Thyroid gland (tissue), 4 donors: ENCODE results near the gene PDE4B. TPM values are rescaled to one million over a fixed set of nuclear protein-coding genes. Genes with fewer than 3 reads are reported as not detected.
A peak's percentile ranks its signal among the peaks of the same experiment; 100 is the strongest.

ENCODE experiments used
- DNase-seq, 2 donors: peaks; one replicate each; pipeline ENCODE4 v3.0.0-alpha.2; 2019
- H3K27ac ChIP-seq, 3 donors: fragments of 200-600 bp; sonication (generic); 1 replicate in 2 of 3; 2 replicates in 1 of 3; pipeline ENCODE4 v1.5.1; 2016 to 2019; ENCODE audit warnings: mild to moderate bottlenecking in 1 of 3, moderate library complexity in 1 of 3
- H3K27me3 ChIP-seq: fragments of 200-600 bp; sonication (generic); one replicate; pipeline ENCODE4 v1.5.1; 2019
- H3K36me3 ChIP-seq, 2 donors: fragments of 200-600 bp; sonication (generic); one replicate each; pipeline ENCODE4 v1.5.1; 2016 to 2019
- H3K4me1 ChIP-seq, 2 donors: fragments of 200-600 bp; sonication (generic); one replicate each; pipeline ENCODE4 v1.5.1; 2017 to 2019
- H3K4me3 ChIP-seq, 3 donors: fragments of 200-600 bp; sonication (generic); replicated peaks in 1 of 3; 1 replicate in 2 of 3; 2 replicates in 1 of 3; pipeline ENCODE4 v1.5.1; 2016; ENCODE audit warnings: mild to moderate bottlenecking in 1 of 3
- H3K9me3 ChIP-seq: fragments of 200-600 bp; sonication (generic); one replicate; pipeline ENCODE4 v1.5.1; 2017
- POLR2A ChIP-seq, 2 donors: fragments of 450-650 bp; IDR thresholded peaks; one replicate each; pipeline ENCODE4 v1.6.1; 2017; ENCODE audit warnings: antibody characterized with exemption in 2 of 2, mild to moderate bottlenecking in 2 of 2, moderate library complexity in 1 of 2
- WGBS, 2 donors: methylation state at CpG; one replicate each; pipeline ENCODE4 v1.1.5; 2017; 5-methylcytosine and 5-hydroxymethylcytosine counted together
- intact Hi-C: fragments of 100-400 bp; cut with DNase I; formaldehyde crosslinking; loops from one replicate; pipeline ENCODE4 v1.15.1; 2023
- total RNA-seq, 4 donors: library from RNA; depleted of rRNA; stranded (reverse); fragments of >200 nt; gene quantifications; one replicate each; pipeline ENCODE4 v1.2.3, GENCODE V29; 2016
- TF ChIP-seq, protein P1 (sequence below), 6 experiments: fragments of 200-600 bp in 3 of 6; fragments of 450-650 bp in 3 of 6; sonication (generic) in 3 of 6; IDR thresholded peaks; one replicate each; pipeline ENCODE4 v1.5.1; 2016 to 2019; ENCODE audit warnings: antibody characterized with exemption in 6 of 6, mild to moderate bottlenecking in 2 of 6, inconsistent platforms in 1 of 6, moderate library complexity in 1 of 6

PDE4B gene
- total RNA-seq, 4 donors from 2014 or later: 9.6 to 21.3 (median 15.0) TPM

DNA sequence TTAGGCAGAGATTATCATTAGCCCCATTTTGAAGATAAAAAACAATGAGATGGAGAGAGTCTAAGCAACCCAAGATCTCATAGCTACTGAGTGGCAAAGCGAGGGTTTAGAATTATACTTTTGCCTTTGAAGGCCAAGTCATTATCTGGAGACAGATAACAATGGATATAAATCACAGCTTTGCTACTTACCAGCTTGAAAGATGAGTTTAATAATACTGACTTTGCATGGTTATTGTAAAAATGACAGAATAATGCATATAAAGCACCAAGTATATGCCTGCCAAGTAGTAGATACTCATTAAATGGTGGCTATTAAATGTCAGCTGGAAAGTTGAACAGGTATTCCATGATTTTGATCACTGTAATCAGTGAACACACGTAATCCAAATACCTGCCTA lies 499.6 kb downstream of the PDE4B start:
- Histone ChIP-seq H3K27ac (peak overlapping the region in 2 of 3 donors; percentile 60 to 70), H3K4me1 (peaks cover 14 to 33% of the 10 kb centered on the region in 2 donors), H3K27me3 (no peaks in the 10 kb centered on the region), H3K4me3 (no peak overlapping the region), H3K36me3 (no peaks in the 10 kb centered on the region), H3K9me3 (no peaks in the 10 kb centered on the region)
- TF ChIP-seq POLR2A (IDR thresholded peaks at IDR 0.05): no peak
- TF ChIP-seq, protein P1, sequence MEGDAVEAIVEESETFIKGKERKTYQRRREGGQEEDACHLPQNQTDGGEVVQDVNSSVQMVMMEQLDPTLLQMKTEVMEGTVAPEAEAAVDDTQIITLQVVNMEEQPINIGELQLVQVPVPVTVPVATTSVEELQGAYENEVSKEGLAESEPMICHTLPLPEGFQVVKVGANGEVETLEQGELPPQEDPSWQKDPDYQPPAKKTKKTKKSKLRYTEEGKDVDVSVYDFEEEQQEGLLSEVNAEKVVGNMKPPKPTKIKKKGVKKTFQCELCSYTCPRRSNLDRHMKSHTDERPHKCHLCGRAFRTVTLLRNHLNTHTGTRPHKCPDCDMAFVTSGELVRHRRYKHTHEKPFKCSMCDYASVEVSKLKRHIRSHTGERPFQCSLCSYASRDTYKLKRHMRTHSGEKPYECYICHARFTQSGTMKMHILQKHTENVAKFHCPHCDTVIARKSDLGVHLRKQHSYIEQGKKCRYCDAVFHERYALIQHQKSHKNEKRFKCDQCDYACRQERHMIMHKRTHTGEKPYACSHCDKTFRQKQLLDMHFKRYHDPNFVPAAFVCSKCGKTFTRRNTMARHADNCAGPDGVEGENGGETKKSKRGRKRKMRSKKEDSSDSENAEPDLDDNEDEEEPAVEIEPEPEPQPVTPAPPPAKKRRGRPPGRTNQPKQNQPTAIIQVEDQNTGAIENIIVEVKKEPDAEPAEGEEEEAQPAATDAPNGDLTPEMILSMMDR (IDR thresholded peaks at IDR 0.05): no peak
- 97 to 98% methylated on average over 2 of the region's 2 CpGs for WGBS, 2 donors
- DNase-seq: no peak
- intact Hi-C loops: no loop called here

DNA sequence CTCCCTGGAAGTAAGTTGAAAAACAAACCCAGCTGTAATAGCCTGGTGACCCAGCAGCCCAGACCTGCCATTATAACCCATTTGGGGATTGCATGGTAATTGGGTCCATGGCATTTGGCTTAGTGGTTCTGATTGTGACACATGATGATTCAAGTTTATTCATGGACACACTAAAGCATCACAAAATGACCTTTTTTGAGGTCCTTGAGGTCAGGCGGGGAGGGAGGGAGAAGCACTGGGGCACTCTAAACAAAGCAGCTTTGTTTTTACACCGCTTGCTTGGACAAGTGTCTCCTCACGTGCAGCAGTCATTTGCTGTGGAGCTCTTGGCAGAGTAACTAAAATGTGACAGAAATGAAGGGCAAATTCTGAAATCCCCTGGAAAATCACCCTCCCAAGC lies 500.2 kb downstream of the PDE4B start:
- TF ChIP-seq, protein P1 (IDR thresholded peaks at IDR 0.05): no peak
- TF ChIP-seq POLR2A (IDR thresholded peaks at IDR 0.05): peak in 1 of 2 donors; percentile 16
- no peak overlapping the region for H3K4me3 ChIP-seq
- intact Hi-C loops: no loop called here
- peaks cover 14 to 33% of the 10 kb centered on the region in 2 donors for H3K4me1 ChIP-seq
- H3K27ac ChIP-seq: peak overlapping the region in 2 of 3 donors; percentile 60 to 70
- no peaks in the 10 kb centered on the region for H3K27me3 ChIP-seq
- H3K9me3 ChIP-seq: no peaks in the 10 kb centered on the region
- no peaks in the 10 kb centered on the region for H3K36me3 ChIP-seq
- 23 to 46% methylated on average over 3 of the region's 3 CpGs for WGBS, 2 donors
- DNase-seq: peak; percentile 79 to 85

DNA sequence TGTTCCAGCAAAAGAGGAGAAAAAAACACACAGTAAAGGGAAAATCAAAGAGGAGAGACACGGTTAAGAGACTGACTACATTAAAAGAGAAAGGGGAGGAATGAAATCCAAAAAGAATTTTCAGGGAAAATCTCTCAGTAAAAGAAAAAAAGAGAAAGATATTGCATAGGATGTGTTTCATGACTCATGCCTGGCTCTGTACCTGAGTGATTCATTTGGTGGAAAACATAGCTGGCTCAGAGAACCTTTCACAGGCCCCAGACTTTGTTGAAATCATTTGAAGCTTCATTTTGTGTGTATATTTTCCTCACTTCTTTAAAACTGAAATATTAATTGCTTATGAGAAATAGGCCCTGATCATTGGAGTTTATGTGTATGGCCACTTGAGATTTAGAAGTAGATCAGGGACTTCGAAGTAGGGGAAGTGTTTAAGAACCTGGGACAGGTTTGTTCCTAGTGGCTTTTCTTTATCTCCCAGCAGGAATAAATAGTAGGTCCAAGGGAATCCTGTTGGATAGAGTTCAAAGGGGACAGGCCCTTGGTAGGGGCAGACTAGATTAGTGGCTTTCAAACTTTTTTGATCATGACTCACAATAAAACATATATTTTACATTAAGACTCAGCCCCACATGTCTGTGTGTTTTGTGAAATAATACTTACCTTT lies 502.1 kb downstream of the PDE4B start:
- intact Hi-C loops: no loop called here
- peaks cover 14 to 39% of the 10 kb centered on the region in 2 donors for H3K4me1 ChIP-seq
- no peaks in the 10 kb centered on the region for H3K27me3 ChIP-seq
- no peak overlapping the region for H3K4me3 ChIP-seq
- WGBS, 2 donors: 57 to 73% methylated on average over 2 of the region's 2 CpGs
- DNase-seq: peak in 1 of 2 donors; percentile 21
- H3K9me3 ChIP-seq: no peaks in the 10 kb centered on the region
- no peaks in the 10 kb centered on the region for H3K36me3 ChIP-seq
- H3K27ac ChIP-seq: peak overlapping the region; percentile 22 to 70 (median 60)
- TF ChIP-seq, protein P1 (IDR thresholded peaks at IDR 0.05): no peak
- TF ChIP-seq POLR2A (IDR thresholded peaks at IDR 0.05): no peak

- no peaks in the 10 kb centered on the region for H3K27me3 ChIP-seq
- no peak overlapping the region for H3K4me3 ChIP-seq
- intact Hi-C loops: no loop called here
- no peaks in the 10 kb centered on the region for H3K9me3 ChIP-seq
- 87 to 89% methylated on average over 6 of the region's 6 CpGs for WGBS, 2 donors
- no peak for DNase-seq
- H3K27ac ChIP-seq: no peak overlapping the region
- no peak for TF ChIP-seq POLR2A (IDR thresholded peaks at IDR 0.05)
- TF ChIP-seq, protein P1 (IDR thresholded peaks at IDR 0.05): no peak
- no peaks in the 10 kb centered on the region for H3K36me3 ChIP-seq
- peaks cover 13 to 46% of the 10 kb centered on the region in 2 donors for H3K4me1 ChIP-seq
These were observed 503.1 kb downstream of the PDE4B start for GRCh38 chr1:66295803-66296202.

- H3K9me3 ChIP-seq: no peaks in the 10 kb centered on the region
- no peak for TF ChIP-seq POLR2A (IDR thresholded peaks at IDR 0.05)
- TF ChIP-seq, protein P1 (IDR thresholded peaks at IDR 0.05): no peak
- no peak overlapping the region for H3K27ac ChIP-seq
- intact Hi-C loops: no loop called here
- 97 to 98% methylated on average over 1 of the region's 1 CpG for WGBS, 2 donors
- H3K27me3 ChIP-seq: no peaks in the 10 kb centered on the region
- peaks cover 7 to 44% of the 10 kb centered on the region in 2 donors for H3K4me1 ChIP-seq
- no peaks in the 10 kb centered on the region for H3K36me3 ChIP-seq
- DNase-seq: no peak
- H3K4me3 ChIP-seq: no peak overlapping the region
These were observed 503.7 kb downstream of the PDE4B start for GRCh38 chr1:66296370-66296769.
